RWPE2 (cell line): ENCODE results near the gene GALNT2.

ENCODE experiments used
- ATAC-seq: fragments of 200-7000 bp; cut with Tn5 transposase; 3 replicates; pipeline ENCODE4 v1.9.1; 2021; ENCODE audit warnings: low read depth
- DNase-seq: peaks from one replicate; pipeline ENCODE4 v3.0.0-alpha.2; 2020; ENCODE audit warnings: low spot score
- H3K27ac ChIP-seq: fragments of 450-650 bp; 2 replicates; pipeline ENCODE4 v1.5.1; 2017; ENCODE audit warnings: mild to moderate bottlenecking; ENCODE audit not compliant: poor library complexity, severe bottlenecking
- H3K27me3 ChIP-seq: fragments of 250-450 bp; sonication (Bioruptor Pico); 2 replicates; pipeline ENCODE4 v1.5.1; 2021; ENCODE audit warnings: mild to moderate bottlenecking, moderate library complexity; ENCODE audit not compliant: insufficient read depth, poor library complexity, severe bottlenecking
- H3K36me3 ChIP-seq: fragments of 250-450 bp; sonication (Bioruptor Pico); 2 replicates; pipeline ENCODE4 v1.5.1; 2020; ENCODE audit warnings: low read depth, mild to moderate bottlenecking, moderate library complexity
- H3K4me1 ChIP-seq: fragments of 250-450 bp; sonication (Bioruptor Pico); 2 replicates; pipeline ENCODE4 v1.5.1; 2021; ENCODE audit warnings: mild to moderate bottlenecking, moderate library complexity; ENCODE audit not compliant: insufficient read depth, poor library complexity, severe bottlenecking
- H3K4me3 ChIP-seq: fragments of 250-450 bp; sonication (Bioruptor Pico); 2 replicates; pipeline ENCODE4 v1.5.1; 2021; ENCODE audit warnings: mild to moderate bottlenecking, moderate library complexity; ENCODE audit not compliant: severe bottlenecking
- H3K9me3 ChIP-seq: fragments of 250-450 bp; sonication (Bioruptor Pico); 2 replicates; pipeline ENCODE4 v1.5.1; 2021; ENCODE audit warnings: mild to moderate bottlenecking, moderate library complexity; ENCODE audit not compliant: severe bottlenecking
- CTCF ChIP-seq: fragments of 450-650 bp; IDR thresholded peaks from one replicate; pipeline ENCODE4 v1.5.1; 2017; ENCODE audit warnings: mild to moderate bottlenecking, moderate library complexity; ENCODE audit not compliant: poor library complexity, severe bottlenecking

Gene GALNT2

GRCh38 chr1:230117694-230118093, 50.7 kb downstream of the GALNT2 start:
- H3K36me3 ChIP-seq, result no peaks in the 10 kb centered on the region
- H3K27me3 ChIP-seq, result no peaks in the 10 kb centered on the region
- H3K9me3 ChIP-seq, result no peaks in the 10 kb centered on the region
- no peak for DNase-seq
- no peak overlapping the region for H3K27ac ChIP-seq
- ATAC-seq, result no peak
- TF ChIP-seq CTCF, result no peak
- peaks cover 13% of the 10 kb centered on the region for H3K4me1 ChIP-seq
- no peak overlapping the region for H3K4me3 ChIP-seq

- H3K27ac ChIP-seq, result no peak overlapping the region
- H3K36me3 ChIP-seq, result no peaks in the 10 kb centered on the region
- peaks cover 20% of the 10 kb centered on the region for H3K4me1 ChIP-seq
- no peak for TF ChIP-seq CTCF
- no peaks in the 10 kb centered on the region for H3K27me3 ChIP-seq
- DNase-seq (no peak), ATAC-seq (no peak)
- H3K4me3 ChIP-seq, result no peak overlapping the region
- H3K9me3 ChIP-seq, result no peaks in the 10 kb centered on the region
These were observed 52.3 kb downstream of the GALNT2 start for GRCh38 chr1:230119340-230119739.

- Histone ChIP-seq H3K4me3 (no peak overlapping the region), H3K9me3 (no peaks in the 10 kb centered on the region), H3K4me1 (peaks cover 26% of the 10 kb centered on the region), H3K36me3 (no peaks in the 10 kb centered on the region), H3K27me3 (no peaks in the 10 kb centered on the region), H3K27ac (peak overlapping the region; percentile 79)
- TF ChIP-seq CTCF, result no peak
- DNase-seq (no peak), ATAC-seq (no peak)
These were observed 53.4 kb downstream of the GALNT2 start for GRCh38 chr1:230120289-230120920.

GRCh38 chr1:230120921-230121381, 53.9 kb downstream of the GALNT2 start:
- Histone ChIP-seq H3K4me1 (peaks cover 32% of the 10 kb centered on the region), H3K4me3 (no peak overlapping the region), H3K9me3 (no peaks in the 10 kb centered on the region), H3K27ac (peak overlapping the region; percentile 79), H3K27me3 (no peaks in the 10 kb centered on the region), H3K36me3 (no peaks in the 10 kb centered on the region)
- TF ChIP-seq CTCF, result peak; percentile 13
- ATAC-seq (no peak), DNase-seq (no peak)

DNA sequence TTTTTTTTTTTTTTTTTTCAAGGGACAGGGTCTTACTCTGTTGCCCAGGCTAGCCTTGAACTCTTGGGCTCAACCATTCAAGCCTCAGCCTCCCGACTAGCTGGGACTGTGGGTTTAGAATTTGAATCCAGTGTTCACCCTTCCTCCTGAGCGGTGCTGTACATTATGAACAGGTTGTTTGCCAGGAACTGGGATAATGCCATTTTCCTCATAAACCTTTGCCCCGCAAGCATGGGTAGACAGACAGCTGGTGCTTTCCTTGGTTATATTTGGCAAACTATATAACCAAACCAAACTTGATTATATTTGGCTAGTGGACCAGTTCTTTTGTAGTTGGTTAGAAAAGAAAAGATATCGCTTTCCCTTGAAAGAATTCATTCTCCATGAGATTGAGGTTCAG, 54.9 kb downstream of the GALNT2 start:
- TF ChIP-seq CTCF, result no peak
- Histone ChIP-seq H3K4me3 (no peak overlapping the region), H3K9me3 (no peaks in the 10 kb centered on the region), H3K4me1 (peaks cover 33% of the 10 kb centered on the region), H3K36me3 (no peaks in the 10 kb centered on the region), H3K27ac (peak overlapping the region; percentile 79), H3K27me3 (no peaks in the 10 kb centered on the region)
- DNase-seq, result no peak
- ATAC-seq, result no peak
